T-cell (primary cell): ENCODE data around the gene GRM5. TPM values are rescaled to one million over a fixed set of nuclear protein-coding genes. Genes with fewer than 3 reads are reported as not detected.
"Not testable (repeated sequence)": the region's sequence is repeated elsewhere in the genome, so short reads cannot be mapped to it uniquely, and the experiment has no call there.

Experiments
- ATAC-seq, 4 experiments: fragments of 200-7000 bp in 3 of 4; fragments of 150-1000 bp in 1 of 4; cut with Tn5 transposase; replicated peaks in 1 of 4; 1 replicate in 3 of 4; 2 replicates in 1 of 4; pipeline ENCODE4 v1.10.0; 2021; ENCODE audit warnings: moderate library complexity in 3 of 4, mild to moderate bottlenecking in 2 of 4, moderate number of reproducible peaks in 1 of 4
- CTCF ChIA-PET, 2 donors: fragments of 300-600 bp; sonication (Branson Sonifier 250); formaldehyde crosslinking; loops; one replicate each; lab custom pipeline; 2022; ENCODE audit warnings: antibody characterized with exemption in 2 of 2; lab: Charles Lee
- POLR2A ChIA-PET, 2 donors: fragments of 300-600 bp; sonication (Branson Sonifier 250); formaldehyde crosslinking; loops; one replicate each; lab custom pipeline; 2022; ENCODE audit warnings: antibody characterized with exemption in 2 of 2; lab: Charles Lee
- DNase-seq, 35 experiments: peaks; one replicate each; pipeline versions ENCODE4 v3.0.0 to v3.0.0-alpha.2; 2013 to 2023
- H3K27ac ChIP-seq: one replicate; pipeline ENCODE4 v1.5.1; 2013; ENCODE audit warnings: low read length
- H3K27me3 ChIP-seq, 2 experiments: replicated peaks in 1 of 2; 1 replicate in 1 of 2; 2 replicates in 1 of 2; pipeline versions ENCODE4 v1.6.1 to v1.7.0; 2013; ENCODE audit warnings: low read length in 1 of 2, mixed read lengths in 1 of 2; ENCODE audit not compliant: control insufficient read depth in 2 of 2, insufficient read depth in 2 of 2; ENCODE audit errors: extremely low read depth in 1 of 2
- H3K36me3 ChIP-seq, 2 donors: 1 replicate in 1 of 2; 2 replicates in 1 of 2; pipeline versions ENCODE4 v1.6.1 to v1.7.0; 2013; ENCODE audit warnings: low read length in 1 of 2; ENCODE audit not compliant: control insufficient read depth in 2 of 2, insufficient read depth in 1 of 2; ENCODE audit errors: extremely low read depth in 1 of 2
- H3K4me1 ChIP-seq, 2 experiments: 1 replicate in 1 of 2; 2 replicates in 1 of 2; pipeline versions ENCODE4 v1.6.1 to v1.7.0; 2013; ENCODE audit warnings: low read length in 2 of 2, mixed read lengths in 1 of 2; ENCODE audit not compliant: insufficient read depth in 2 of 2, control insufficient read depth in 1 of 2; ENCODE audit errors: extremely low read depth in 1 of 2
- H3K4me3 ChIP-seq, 2 donors: 1 replicate in 1 of 2; 2 replicates in 1 of 2; pipeline versions ENCODE4 v1.5.1 to v1.7.0; 2013; ENCODE audit warnings: mild to moderate bottlenecking in 2 of 2, low read length in 1 of 2, moderate library complexity in 1 of 2; ENCODE audit not compliant: control insufficient read depth in 1 of 2; ENCODE audit errors: extremely low read depth in 1 of 2
- H3K9me3 ChIP-seq: 2 replicates; pipeline ENCODE4 v1.7.0; 2013
- H3K27ac Mint-ChIP-seq, 2 donors: one replicate each; pipeline ENCODE4 v1.8.0; 2020 to 2021; ENCODE audit warnings: mild to moderate bottlenecking in 2 of 2, mixed read lengths in 2 of 2
- H3K27me3 Mint-ChIP-seq, 2 donors: one replicate each; pipeline ENCODE4 v1.8.0; 2021 to 2022; ENCODE audit warnings: mixed read lengths in 2 of 2
- H3K36me3 Mint-ChIP-seq: one replicate; pipeline ENCODE4 v1.8.0; 2021; ENCODE audit warnings: mixed read lengths
- H3K4me1 Mint-ChIP-seq, 3 donors: one replicate each; pipeline ENCODE4 v1.8.0; 2020 to 2022; ENCODE audit warnings: mixed read lengths in 3 of 3, mild to moderate bottlenecking in 1 of 3
- H3K4me3 Mint-ChIP-seq, 3 donors: one replicate each; pipeline ENCODE4 v1.8.0; 2020 to 2022; ENCODE audit warnings: mild to moderate bottlenecking in 3 of 3, mixed read lengths in 3 of 3, moderate library complexity in 3 of 3
- H3K9me3 Mint-ChIP-seq, 3 donors: one replicate each; pipeline ENCODE4 v1.8.0; 2020 to 2022; ENCODE audit warnings: mixed read lengths in 3 of 3
- WGBS: methylation state at CpG from one replicate; pipeline ENCODE4 v1.1.5; 2013; ENCODE audit warnings: missing lambda C conversion rate; ENCODE audit not compliant: insufficient coverage; 5-methylcytosine and 5-hydroxymethylcytosine counted together
- total RNA-seq, 35 experiments: library from RNA in 6 of 35; stranded (reverse) in 6 of 35; fragments of 120-200 nt in 1 of 35; gene quantifications; one replicate each; pipeline versions ENCODE4 v1.2.1 to v1.2.4 and lab custom pipeline; 2013 to 2026

GRM5 gene
- total RNA-seq, 5 donors from 2014 or later (not counting 1 experiment from before 2014, with no cell fraction given), result not detected

- H3K36me3 ChIP-seq, H3K4me1 ChIP-seq, H3K27me3 Mint-ChIP-seq, H3K9me3 Mint-ChIP-seq, H3K36me3 Mint-ChIP-seq, H3K27ac Mint-ChIP-seq, CTCF ChIA-PET, H3K27ac ChIP-seq, H3K9me3 ChIP-seq, H3K4me3 ChIP-seq, H3K4me3 Mint-ChIP-seq, POLR2A ChIA-PET, H3K27me3 ChIP-seq, DNase-seq: not testable (repeated sequence)
- peak in 3 of 4 experiments; percentile 41 to 62 (median 54) for ATAC-seq
- WGBS, result no CpG with 5 or more reads among the region's 2 CpGs
- peaks cover 22 to 31% (median 23%) of the 10 kb centered on the region in 3 donors for H3K4me1 Mint-ChIP-seq
Observed at GRCh38 chr11:88835709-88836108, 230.1 kb downstream of the GRM5 start.

DNA sequence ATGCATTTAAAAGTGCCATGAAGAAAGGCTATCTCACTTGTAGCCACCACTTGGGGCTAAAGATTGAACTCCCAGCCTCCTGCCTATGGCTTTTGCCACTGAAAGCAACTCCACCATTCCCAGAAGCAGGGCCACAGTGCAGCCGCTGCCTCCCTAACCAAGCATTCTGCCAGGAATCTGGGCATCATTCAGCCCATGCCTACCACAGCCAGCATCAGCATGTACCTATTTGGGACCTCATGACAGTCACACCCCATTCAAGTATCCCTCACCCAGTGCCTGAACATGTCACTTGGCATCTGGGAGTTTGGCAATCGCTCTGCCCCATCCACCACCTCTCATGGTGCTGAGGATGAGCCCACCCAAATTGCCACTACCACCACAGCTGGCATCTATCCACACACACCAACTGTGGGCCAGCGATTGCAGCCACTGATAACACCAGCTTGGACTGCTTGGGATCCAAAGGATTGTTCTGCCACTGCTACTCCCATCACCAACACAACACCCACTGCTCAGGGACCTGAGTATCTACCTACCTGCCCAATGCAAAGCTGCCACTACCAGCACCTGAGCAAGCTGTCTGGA lies 234.4 kb downstream of the GRM5 start:
- POLR2A ChIA-PET, result no interaction called here
- DNase-seq (no peak), ATAC-seq (no peak)
- no peaks in the 10 kb centered on the region for H3K9me3 Mint-ChIP-seq
- Histone ChIP-seq H3K4me1 (peaks cover 0 to 2% of the 10 kb centered on the region in 2 experiments), H3K36me3 (no peaks in the 10 kb centered on the region), H3K4me3 (no peak overlapping the region), H3K27me3 (no peaks in the 10 kb centered on the region), H3K27ac (no peak overlapping the region), H3K9me3 (no peaks in the 10 kb centered on the region)
- WGBS, result 85% methylated on average over 3 of the region's 3 CpGs
- CTCF ChIA-PET, result no interaction called here
- no peaks in the 10 kb centered on the region for H3K36me3 Mint-ChIP-seq
- H3K27ac Mint-ChIP-seq, result no peak overlapping the region
- no peaks in the 10 kb centered on the region for H3K27me3 Mint-ChIP-seq
- H3K4me1 Mint-ChIP-seq, result peaks cover 11 to 22% (median 12%) of the 10 kb centered on the region in 3 donors
- no peak overlapping the region for H3K4me3 Mint-ChIP-seq

DNA sequence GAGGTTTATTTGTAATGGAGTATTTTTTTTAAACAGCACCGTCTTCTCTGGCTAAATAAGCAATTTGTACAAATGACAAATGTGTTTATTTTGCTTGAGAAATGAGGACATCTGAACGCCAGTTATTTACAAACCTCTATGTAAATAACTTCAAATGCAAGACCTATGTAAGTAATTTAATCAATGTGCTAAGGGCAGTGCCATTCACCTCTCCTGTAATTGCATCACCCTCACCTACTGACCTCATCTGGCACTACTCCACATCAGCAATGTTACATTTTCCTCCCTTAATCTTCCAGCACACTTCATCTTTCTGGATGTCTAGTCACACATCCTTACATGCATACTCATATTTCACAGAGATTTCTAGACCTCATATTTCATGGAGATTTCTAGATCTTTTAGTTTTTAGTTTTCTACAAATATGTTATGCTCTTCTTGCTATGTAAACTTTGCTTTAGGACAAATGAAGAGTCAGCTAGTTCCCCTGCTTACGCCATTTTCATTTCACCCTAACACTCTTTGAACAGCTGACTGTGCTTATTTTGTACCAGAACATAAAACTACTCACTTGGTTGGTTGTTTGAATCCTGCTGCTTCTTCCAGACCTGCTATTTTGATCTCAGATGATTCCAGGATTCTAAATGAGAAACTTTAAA lies 238.6 kb downstream of the GRM5 start:
- ATAC-seq, result no peak
- Histone ChIP-seq H3K27ac (no peak overlapping the region), H3K4me1 (no peaks in the 10 kb centered on the region), H3K9me3 (no peaks in the 10 kb centered on the region), H3K4me3 (no peak overlapping the region), H3K27me3 (no peaks in the 10 kb centered on the region), H3K36me3 (no peaks in the 10 kb centered on the region)
- Mint-ChIP-seq H3K27me3 (no peaks in the 10 kb centered on the region), H3K9me3 (no peaks in the 10 kb centered on the region), H3K36me3 (no peaks in the 10 kb centered on the region), H3K27ac (no peak overlapping the region), H3K4me1 (peaks cover 0 to 6% (median 0%) of the 10 kb centered on the region in 3 donors), H3K4me3 (no peak overlapping the region)
- CTCF ChIA-PET, result no interaction called here
- POLR2A ChIA-PET, result no interaction called here
- no CpG with 5 or more reads among the region's 3 CpGs for WGBS
- DNase-seq, result no peak

- WGBS, result 93% methylated on average over 2 of the region's 3 CpGs
- POLR2A ChIA-PET, result interaction anchor here in 1 of 2 donors (0.6 kb wide), 1 partner anchor 84 kb away, joined by 4 read pairs; no protein-coding TSS in a partner anchor
- Histone ChIP-seq H3K27me3 (no peaks in the 10 kb centered on the region), H3K36me3 (no peaks in the 10 kb centered on the region), H3K9me3 (no peaks in the 10 kb centered on the region), H3K4me1 (no peaks in the 10 kb centered on the region), H3K4me3 (no peak overlapping the region), H3K27ac (no peak overlapping the region)
- H3K27me3 Mint-ChIP-seq, result no peaks in the 10 kb centered on the region
- H3K4me1 Mint-ChIP-seq, result no peaks in the 10 kb centered on the region
- no peaks in the 10 kb centered on the region for H3K9me3 Mint-ChIP-seq
- no peak overlapping the region for H3K4me3 Mint-ChIP-seq
- CTCF ChIA-PET, result no interaction called here
- DNase-seq (no peak), ATAC-seq (no peak)
- no peak overlapping the region for H3K27ac Mint-ChIP-seq
- H3K36me3 Mint-ChIP-seq, result peaks cover 3% of the 10 kb centered on the region
Observed at GRCh38 chr11:88819616-88820015, 246.2 kb downstream of the GRM5 start.

GRCh38 chr11:88818978-88819377 lies 246.8 kb downstream of the GRM5 start:
- Histone ChIP-seq H3K4me3 (no peak overlapping the region), H3K4me1 (no peaks in the 10 kb centered on the region), H3K27me3 (no peaks in the 10 kb centered on the region), H3K9me3 (no peaks in the 10 kb centered on the region), H3K36me3 (no peaks in the 10 kb centered on the region), H3K27ac (no peak overlapping the region)
- Mint-ChIP-seq H3K27me3 (no peaks in the 10 kb centered on the region), H3K4me1 (peaks cover 0 to 4% (median 1%) of the 10 kb centered on the region in 3 donors), H3K4me3 (no peak overlapping the region), H3K36me3 (peaks cover 3% of the 10 kb centered on the region), H3K27ac (no peak overlapping the region), H3K9me3 (no peaks in the 10 kb centered on the region)
- no peak for ATAC-seq
- DNase-seq, result no peak
- ChIA-PET POLR2A (interaction anchor here in 1 of 2 donors (0.6 kb wide), 1 partner anchor 84 kb away, joined by 4 read pairs; no protein-coding TSS in a partner anchor), CTCF (no interaction called here)

DNA sequence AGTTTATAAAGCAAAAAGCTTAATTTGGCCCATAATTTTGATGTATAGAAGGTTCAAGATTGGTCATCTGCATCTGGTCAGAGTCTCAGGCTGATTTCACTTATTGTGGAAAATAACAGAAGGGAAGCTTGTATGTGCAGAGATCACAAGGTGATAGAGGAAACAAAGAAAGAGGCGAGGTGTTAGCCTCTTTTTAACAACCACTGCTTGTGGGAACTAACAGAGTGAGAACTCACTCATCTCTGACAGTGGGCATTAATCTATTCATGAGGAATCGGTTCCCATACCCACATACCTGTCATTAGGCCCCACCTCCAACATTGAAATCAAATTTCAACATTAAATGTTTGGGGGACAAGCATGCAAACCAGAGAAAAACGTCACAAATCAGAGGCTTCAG lies 250.3 kb downstream of the GRM5 start:
- Mint-ChIP-seq H3K27me3 (no peaks in the 10 kb centered on the region), H3K4me1 (peaks cover 6 to 14% (median 10%) of the 10 kb centered on the region in 3 donors), H3K36me3 (peaks cover 3% of the 10 kb centered on the region), H3K9me3 (no peaks in the 10 kb centered on the region), H3K27ac (no peak overlapping the region), H3K4me3 (no peak overlapping the region)
- ATAC-seq (no peak), DNase-seq (no peak)
- no peaks in the 10 kb centered on the region for H3K36me3 ChIP-seq
- H3K9me3 ChIP-seq, result no peaks in the 10 kb centered on the region
- no peak overlapping the region for H3K4me3 ChIP-seq
- H3K27ac ChIP-seq, result no peak overlapping the region
- no peaks in the 10 kb centered on the region for H3K4me1 ChIP-seq
- ChIA-PET POLR2A (interaction anchor here in 1 of 2 donors (0.6 kb wide), 1 partner anchor 23 kb away, joined by 3 read pairs; no protein-coding TSS in a partner anchor), CTCF (interaction anchor here in 1 of 2 donors (0.5 kb wide), 1 partner anchor 185 kb away, joined by 4 read pairs; no protein-coding TSS in a partner anchor)
- no CpG with 5 or more reads among the region's 3 CpGs for WGBS
- no peaks in the 10 kb centered on the region for H3K27me3 ChIP-seq
